Keratinocyte (primary cell): ENCODE data around the gene IKBIP. TPM values are rescaled to one million over a fixed set of nuclear protein-coding genes. Genes with fewer than 3 reads are reported as not detected.

Experiments
- DNase-seq: peaks from one replicate; pipeline ENCODE4 v3.0.0-alpha.2; 2011; ENCODE audit warnings: low read depth, missing footprints, low spot score
- FAIRE-seq: peaks from 2 replicates; lab custom pipeline; 2011; peaks lifted over from hg19 to GRCh38; lab: Jason Lieb, UNC
- H2AFZ ChIP-seq: 2 replicates; pipeline ENCODE4 v1.6.0; 2012; ENCODE audit warnings: low read length, control low read depth, inconsistent platforms; ENCODE audit not compliant: control insufficient read depth
- H3K27ac ChIP-seq: 2 replicates; pipeline ENCODE4 v1.5.1; 2011; ENCODE audit warnings: low read length; ENCODE audit not compliant: control insufficient read depth, insufficient read depth
- H3K27me3 ChIP-seq: 3 replicates; pipeline ENCODE4 v1.6.0; 2011; ENCODE audit warnings: low read length; ENCODE audit not compliant: control insufficient read depth, insufficient read depth; ENCODE audit errors: extremely low read depth
- H3K36me3 ChIP-seq, 2 experiments: 2 replicates in 1 of 2; 3 replicates in 1 of 2; pipeline ENCODE4 v1.5.1; 2011; ENCODE audit warnings: low read length in 2 of 2, mild to moderate bottlenecking in 1 of 2; ENCODE audit not compliant: control insufficient read depth in 2 of 2, insufficient read depth in 2 of 2; ENCODE audit errors: extremely low read depth in 1 of 2
- H3K4me1 ChIP-seq: 3 replicates; pipeline ENCODE4 v1.5.1; 2011; ENCODE audit warnings: low read length; ENCODE audit not compliant: control insufficient read depth, insufficient read depth; ENCODE audit errors: extremely low read depth
- H3K4me2 ChIP-seq: 3 replicates; pipeline ENCODE4 v1.6.0; 2011; ENCODE audit warnings: low read depth, low read length; ENCODE audit not compliant: control insufficient read depth, insufficient read depth; ENCODE audit errors: extremely low read depth
- H3K4me3 ChIP-seq, 3 experiments: fragments of 200-600 bp in 1 of 3; sonication (generic) in 1 of 3; 2 replicates in 2 of 3; 3 replicates in 1 of 3; pipeline ENCODE4 v1.5.1; 2011 to 2016; ENCODE audit warnings: low read length in 3 of 3, mild to moderate bottlenecking in 3 of 3, control low read depth in 2 of 3, inconsistent platforms in 1 of 3, low read depth in 1 of 3, mixed read lengths in 1 of 3, mixed run types in 1 of 3, moderate library complexity in 1 of 3; ENCODE audit not compliant: control insufficient read depth in 2 of 3, insufficient read depth in 2 of 3; ENCODE audit errors: extremely low read depth in 1 of 3
- H3K79me2 ChIP-seq: 2 replicates; pipeline ENCODE4 v1.6.0; 2012; ENCODE audit warnings: low read length; ENCODE audit not compliant: control insufficient read depth, insufficient read depth
- H3K9ac ChIP-seq: 3 replicates; pipeline ENCODE4 v1.6.0; 2011; ENCODE audit warnings: low read length; ENCODE audit not compliant: control insufficient read depth, insufficient read depth; ENCODE audit errors: extremely low read depth
- H3K9me1 ChIP-seq: 3 replicates; pipeline ENCODE4 v1.6.0; 2011; ENCODE audit warnings: low read length; ENCODE audit not compliant: control insufficient read depth, insufficient read depth; ENCODE audit errors: extremely low read depth
- H3K9me3 ChIP-seq: 2 replicates; pipeline ENCODE4 v1.5.1; 2012; ENCODE audit warnings: low read depth, low read length; ENCODE audit not compliant: control insufficient read depth
- H4K20me1 ChIP-seq: 3 replicates; pipeline ENCODE4 v1.6.0; 2011; ENCODE audit warnings: low read length; ENCODE audit not compliant: control insufficient read depth, insufficient read depth; ENCODE audit errors: extremely low read depth
- CTCF ChIP-seq, 3 experiments: IDR thresholded peaks in 1 of 3; conservative IDR thresholded peaks in 1 of 3; optimal IDR thresholded peaks in 1 of 3; 2 replicates in 2 of 3; 3 replicates in 1 of 3; pipeline versions ENCODE3 to v1.5.1; 2011; ENCODE audit warnings: low read length in 3 of 3, mild to moderate bottlenecking in 3 of 3, moderate library complexity in 2 of 3, control low read depth in 1 of 3, inconsistent platforms in 1 of 3; ENCODE audit not compliant: insufficient read depth in 2 of 3; ENCODE audit errors: extremely low read depth in 1 of 3
- EZH2 ChIP-seq: IDR thresholded peaks from one replicate; pipeline ENCODE4 v1.6.1; 2012; ENCODE audit warnings: inconsistent platforms, mild to moderate bottlenecking, low read length, moderate library complexity
- dilution Hi-C: fragments of 300-500 bp; cut with MboI; formaldehyde crosslinking; loops from one replicate; pipeline ENCODE4 v1.7.0; 2020; ENCODE audit warnings: low sequenced_read_pairs; ENCODE audit not compliant: extremely low pct_ligation_motif_present
- polyA plus RNA-seq, 5 experiments: library from polyadenylated mRNA; depleted of rRNA in 3 of 5; stranded (reverse) in 3 of 5; stranded (forward) in 1 of 5; unstranded in 1 of 5; fragments of >200 nt; gene quantifications; 1 replicate in 1 of 5; 2 replicates in 3 of 5; 3 replicates in 1 of 5; pipeline versions ENCODE4 v1.2.1 to v1.2.3, GENCODE V29; 2011 to 2012; ENCODE audit warnings: missing spikeins in 2 of 5, low read depth in 1 of 5, low replicate concordance in 1 of 5

The IKBIP gene
- polyA plus RNA-seq, 1 donor (not counting 4 experiments of a cell fraction or from before 2014, with no cell fraction given) = 33.9 TPM

- Histone ChIP-seq H4K20me1 (no peaks in the 10 kb centered on the region), H3K79me2 (no peaks in the 10 kb centered on the region), H3K36me3 (peaks cover 4 to 5% of the 10 kb centered on the region in 2 experiments), H2AFZ (no peak overlapping the region), H3K9me3 (no peaks in the 10 kb centered on the region), H3K9me1 (no peaks in the 10 kb centered on the region), H3K27me3 (no peaks in the 10 kb centered on the region), H3K9ac (no peak overlapping the region), H3K4me2 (no peak overlapping the region), H3K4me1 (no peaks in the 10 kb centered on the region), H3K27ac (no peak overlapping the region), H3K4me3 (no peak overlapping the region)
- TF ChIP-seq CTCF (optimal IDR thresholded peaks at IDR 0.05 in 1 of 3, IDR thresholded peaks at IDR 0.05 in 1 of 3, conservative IDR thresholded peaks at IDR 0.05 in 1 of 3; ENCODE audit: extremely low read depth in 1 of 3, insufficient read depth in 2 of 3, low read length in 3 of 3) (no peak), EZH2 (no peak)
- FAIRE-seq (no peak), DNase-seq (no peak)
- dilution Hi-C loops = no loop called here
Observed at GRCh38 chr12:98671459-98671858, 26.9 kb upstream of the IKBIP start.

- H3K4me3 ChIP-seq = no peak overlapping the region
- DNase-seq = no peak
- FAIRE-seq = no peak
- H3K9me1 ChIP-seq = no peaks in the 10 kb centered on the region
- H3K36me3 ChIP-seq = peaks cover 4 to 5% of the 10 kb centered on the region in 2 experiments
- H3K9me3 ChIP-seq = no peaks in the 10 kb centered on the region
- dilution Hi-C loops = no loop called here
- H2AFZ ChIP-seq = no peak overlapping the region
- TF ChIP-seq EZH2 (no peak), CTCF (optimal IDR thresholded peaks at IDR 0.05 in 1 of 3, IDR thresholded peaks at IDR 0.05 in 1 of 3, conservative IDR thresholded peaks at IDR 0.05 in 1 of 3; ENCODE audit: extremely low read depth in 1 of 3, insufficient read depth in 2 of 3, low read length in 3 of 3) (no peak)
- no peak overlapping the region for H3K27ac ChIP-seq
- no peaks in the 10 kb centered on the region for H3K4me1 ChIP-seq
- H3K9ac ChIP-seq = no peak overlapping the region
- no peaks in the 10 kb centered on the region for H3K79me2 ChIP-seq
- no peaks in the 10 kb centered on the region for H3K27me3 ChIP-seq
- H3K4me2 ChIP-seq = no peak overlapping the region
- no peaks in the 10 kb centered on the region for H4K20me1 ChIP-seq
Observed at GRCh38 chr12:98669751-98670150, 25.2 kb upstream of the IKBIP start.
